Activated T-cell treated with anti-CD3 and anti-CD28 coated beads, Interleukin-2, amount 50 U/mL, for 48 hours (primary cell): ENCODE measurements around the gene CORO2B.

Source experiments
- DNase-seq, 2 experiments: peaks; one replicate each; pipeline ENCODE4 v3.0.0-alpha.2; 2020

CORO2B gene

DNA sequence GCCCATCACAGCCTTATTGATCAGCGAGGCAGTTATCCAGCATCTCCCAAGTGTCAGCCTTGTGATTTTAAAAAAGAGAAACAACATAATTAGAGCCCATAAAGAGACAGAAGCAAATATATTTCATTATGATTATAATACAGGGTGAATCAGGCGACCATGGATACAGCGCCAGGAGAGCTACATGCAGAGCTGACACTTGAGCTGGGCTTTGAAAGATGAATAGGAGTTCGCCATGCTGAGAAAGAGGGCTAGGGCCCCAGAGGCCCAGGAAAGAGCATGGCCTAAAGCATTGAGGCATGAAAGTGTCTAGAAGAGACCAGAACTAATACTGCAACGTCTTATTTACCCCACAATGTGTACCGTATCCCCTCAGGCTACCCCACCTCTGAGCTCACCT lies 4.2 kb upstream of the CORO2B start:
- DNase-seq = no peak

DNA sequence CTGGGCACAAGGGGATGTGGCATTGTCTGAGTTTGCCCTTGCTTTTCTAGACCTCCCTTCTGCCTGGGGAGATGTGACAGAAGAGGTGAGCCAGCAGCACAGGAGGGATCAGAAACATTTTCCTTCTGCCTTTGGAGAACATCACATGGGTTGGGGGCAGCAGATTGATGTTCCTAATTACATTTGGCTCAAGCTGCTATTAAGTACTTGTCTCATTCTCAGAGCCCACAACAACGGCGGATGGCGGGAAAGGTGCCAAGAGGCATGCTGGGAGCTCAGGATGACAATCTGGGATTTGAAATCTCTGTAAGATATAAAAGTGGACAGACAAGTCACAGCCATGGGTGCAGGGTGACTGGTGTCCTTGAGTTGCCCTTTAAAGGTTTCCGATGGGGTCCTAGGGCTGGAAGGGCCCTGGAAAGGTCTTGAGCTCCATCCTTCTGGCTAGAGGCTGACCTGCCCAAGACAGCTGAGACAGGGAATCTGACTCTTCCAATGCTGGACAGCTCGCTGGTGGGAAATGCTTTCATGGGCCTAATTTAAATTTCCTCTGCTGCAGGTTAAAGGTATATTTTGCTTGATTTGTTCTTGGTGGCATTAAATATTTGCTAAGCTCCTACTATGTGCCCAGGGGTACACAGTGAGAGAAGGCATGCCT lies 2.4 kb upstream of the CORO2B start:
- no peak for DNase-seq

GRCh38 chr15:68578175-68578979 lies 416 bp upstream of the CORO2B start:
- peak; percentile 56 to 57 for DNase-seq

DNA sequence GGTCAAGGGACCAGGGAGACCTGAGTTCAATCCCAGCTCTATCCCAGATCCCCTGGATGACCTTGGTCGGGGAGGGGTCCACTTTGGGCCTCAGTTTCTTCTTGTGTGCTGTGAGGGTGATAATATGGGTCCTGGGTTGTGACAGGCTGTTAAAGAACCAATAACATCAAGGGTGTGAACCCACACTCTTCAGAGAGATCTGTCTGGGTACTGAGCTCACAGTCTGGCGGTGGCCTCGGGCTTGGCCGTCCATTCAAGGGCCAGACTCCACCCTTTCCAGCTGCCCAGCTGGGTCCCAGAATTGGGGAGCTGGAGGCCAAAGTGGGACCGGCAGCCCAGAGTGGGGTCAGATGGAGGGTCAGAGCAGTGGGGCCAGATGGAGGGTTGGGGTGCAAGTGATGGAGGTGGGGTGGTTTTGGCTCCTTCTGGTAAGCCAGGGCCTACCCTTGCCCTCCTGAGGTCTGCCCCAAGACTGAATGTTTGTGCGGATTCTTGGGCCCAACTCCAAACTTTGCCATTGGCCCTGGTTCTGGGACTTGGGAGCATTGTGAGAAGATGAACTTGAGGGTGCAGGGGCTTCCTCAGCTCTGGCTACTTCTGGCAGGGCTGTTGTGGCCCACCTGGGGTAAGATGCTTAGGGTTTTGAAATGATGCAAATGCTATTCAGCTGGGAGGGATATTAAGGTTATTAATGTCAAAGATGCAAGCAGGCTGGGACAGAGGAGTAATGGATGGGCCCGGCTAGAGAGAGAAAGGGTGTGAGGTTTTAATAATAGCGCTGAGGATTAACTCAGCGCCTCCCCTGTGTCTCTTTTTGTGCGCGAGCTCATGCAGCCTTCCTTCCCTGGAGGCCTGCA lies 1.5 kb downstream of the CORO2B start:
- no peak for DNase-seq

DNA sequence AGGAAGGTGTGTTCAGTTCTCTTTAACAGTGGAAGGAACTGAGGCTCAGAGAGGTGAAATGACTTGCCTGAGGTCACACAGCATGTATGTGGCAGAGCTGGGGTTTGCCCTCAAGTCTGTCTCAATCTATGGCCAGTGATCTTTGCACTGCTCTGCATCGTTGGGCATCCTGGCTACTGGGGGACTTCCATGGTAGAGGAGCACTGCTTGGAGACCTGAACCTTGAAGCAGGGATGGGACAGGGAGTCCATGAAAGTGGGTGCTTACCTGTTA lies 2.0 kb downstream of the CORO2B start:
- no peak for DNase-seq

GRCh38 chr15:68581725-68582124 lies 2.9 kb downstream of the CORO2B start:
- DNase-seq = no peak

- no peak for DNase-seq
These were observed 3.4 kb downstream of the CORO2B start for GRCh38 chr15:68582236-68582635.

DNA sequence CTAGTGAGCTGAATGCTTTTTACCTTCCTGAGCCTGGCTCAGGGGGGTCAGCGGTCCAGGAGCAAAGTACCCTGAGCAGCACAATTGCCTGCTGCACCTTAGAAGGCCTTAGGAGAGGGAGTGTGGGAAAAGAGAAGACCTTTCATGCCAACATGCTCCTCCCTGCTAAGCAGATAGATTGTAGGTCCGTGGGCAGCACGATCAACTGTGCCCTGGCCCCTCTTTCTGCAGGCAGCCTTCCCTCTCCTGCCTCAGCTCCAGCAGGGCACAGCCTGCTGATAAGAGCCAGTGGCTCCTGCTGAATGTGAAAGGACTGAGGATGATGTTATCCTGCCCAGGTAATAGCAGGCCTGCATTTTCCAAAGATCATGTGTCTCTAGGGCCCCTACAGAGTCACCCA lies 4.1 kb downstream of the CORO2B start:
- DNase-seq = no peak

GRCh38 chr15:68583321-68583720 lies 4.5 kb downstream of the CORO2B start:
- no peak for DNase-seq

DNA sequence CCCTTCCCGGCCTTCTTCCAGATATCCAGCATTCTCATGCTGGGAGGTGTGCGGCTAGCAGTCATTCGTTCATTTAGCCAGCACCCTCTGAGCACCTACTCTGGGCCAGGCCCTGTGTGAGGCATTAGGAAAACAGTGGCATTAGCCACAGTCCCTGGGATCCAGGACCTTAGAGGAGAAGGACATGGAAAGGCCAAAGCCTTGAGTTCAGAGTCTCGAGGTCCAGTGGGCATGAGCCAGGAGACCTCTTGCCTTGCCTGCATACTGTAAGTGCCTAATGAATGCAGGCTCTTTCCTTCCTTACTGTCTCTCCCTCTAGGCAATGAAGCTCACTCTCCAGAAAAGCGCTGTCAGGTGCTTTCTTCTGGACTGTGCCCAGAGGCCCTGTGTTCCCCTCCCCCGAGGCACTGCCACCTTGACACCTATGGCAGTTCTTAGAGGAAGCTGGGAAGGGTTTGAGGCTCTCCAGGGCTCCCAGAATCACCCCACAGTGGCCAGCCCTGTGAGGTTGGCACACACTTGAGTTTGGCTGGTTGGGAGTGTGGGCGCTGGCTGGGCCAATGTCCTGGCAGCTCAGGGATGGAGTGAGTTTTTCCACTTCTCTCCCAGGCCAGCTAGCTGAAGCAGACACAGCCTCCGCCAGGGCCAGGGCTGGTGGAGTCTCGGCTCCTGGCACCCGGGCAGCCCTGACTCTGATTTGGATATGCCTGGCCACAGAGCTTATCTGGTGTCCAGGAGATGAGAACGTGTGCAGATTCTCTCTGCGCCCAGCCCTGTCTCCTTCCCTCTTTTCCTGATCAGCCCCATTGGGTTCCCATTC lies 5.4 kb downstream of the CORO2B start:
- no peak for DNase-seq

- DNase-seq = no peak
These were observed 6.2 kb downstream of the CORO2B start for GRCh38 chr15:68584756-68585573.

GRCh38 chr15:68585574-68586273 lies 6.9 kb downstream of the CORO2B start:
- DNase-seq = no peak

GRCh38 chr15:68586274-68586961 lies 7.6 kb downstream of the CORO2B start:
- no peak for DNase-seq

GRCh38 chr15:68587769-68588385 lies 9.1 kb downstream of the CORO2B start:
- DNase-seq = no peak

- DNase-seq = no peak
These were observed 10.3 kb downstream of the CORO2B start for GRCh38 chr15:68589053-68589452.

GRCh38 chr15:68589783-68590710 lies 11.3 kb downstream of the CORO2B start:
- no peak for DNase-seq

DNA sequence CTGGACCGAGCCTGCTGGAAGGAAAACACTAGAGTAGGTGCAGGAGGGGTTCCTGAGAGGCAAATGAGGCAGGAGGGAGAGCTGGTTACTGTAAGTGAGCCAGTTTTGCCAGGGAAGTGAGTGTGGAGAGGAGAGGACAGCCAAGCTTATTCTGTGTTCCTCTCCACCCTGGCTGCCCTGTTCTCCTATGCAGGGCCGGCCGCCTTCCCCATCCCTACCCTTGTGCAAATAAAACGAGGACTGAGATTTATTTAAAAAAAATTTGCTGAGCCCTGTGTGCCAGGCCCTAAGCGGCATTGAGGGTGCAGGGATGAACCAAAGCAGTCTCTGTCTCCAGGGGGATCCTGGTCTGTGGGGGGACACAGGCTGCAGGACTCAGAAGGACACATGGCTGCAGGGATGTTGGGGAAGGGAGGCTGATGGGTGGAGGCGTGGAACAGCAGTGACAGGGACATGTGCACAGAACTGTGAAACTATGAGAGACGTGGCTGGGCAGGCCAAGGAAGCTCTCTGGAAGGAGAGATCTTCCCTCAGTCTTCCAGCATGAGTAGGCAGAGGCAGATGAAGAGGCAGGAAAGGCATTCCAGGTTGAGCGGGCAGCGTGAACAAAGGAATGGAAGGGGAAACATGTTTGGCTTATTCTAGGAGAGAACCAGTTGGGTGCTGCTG lies 12.1 kb downstream of the CORO2B start:
- no peak for DNase-seq

- no peak for DNase-seq
These were observed 13.3 kb downstream of the CORO2B start for GRCh38 chr15:68592054-68592453.

- DNase-seq = no peak
These were observed 13.8 kb downstream of the CORO2B start for GRCh38 chr15:68592544-68592943.
